GM18870 (cell line): ENCODE measurements around the gene FH.
A peak's percentile ranks its signal among the peaks of the same experiment; 100 is the strongest.

Experiments used
- ATAC-seq: cut with Tn5 transposase; IDR thresholded peaks from one replicate; pipeline ENCODE4 v1.9.1; 2021; ENCODE audit warnings: moderate library complexity; ENCODE audit not compliant: unreplicated experiment

The FH gene

DNA sequence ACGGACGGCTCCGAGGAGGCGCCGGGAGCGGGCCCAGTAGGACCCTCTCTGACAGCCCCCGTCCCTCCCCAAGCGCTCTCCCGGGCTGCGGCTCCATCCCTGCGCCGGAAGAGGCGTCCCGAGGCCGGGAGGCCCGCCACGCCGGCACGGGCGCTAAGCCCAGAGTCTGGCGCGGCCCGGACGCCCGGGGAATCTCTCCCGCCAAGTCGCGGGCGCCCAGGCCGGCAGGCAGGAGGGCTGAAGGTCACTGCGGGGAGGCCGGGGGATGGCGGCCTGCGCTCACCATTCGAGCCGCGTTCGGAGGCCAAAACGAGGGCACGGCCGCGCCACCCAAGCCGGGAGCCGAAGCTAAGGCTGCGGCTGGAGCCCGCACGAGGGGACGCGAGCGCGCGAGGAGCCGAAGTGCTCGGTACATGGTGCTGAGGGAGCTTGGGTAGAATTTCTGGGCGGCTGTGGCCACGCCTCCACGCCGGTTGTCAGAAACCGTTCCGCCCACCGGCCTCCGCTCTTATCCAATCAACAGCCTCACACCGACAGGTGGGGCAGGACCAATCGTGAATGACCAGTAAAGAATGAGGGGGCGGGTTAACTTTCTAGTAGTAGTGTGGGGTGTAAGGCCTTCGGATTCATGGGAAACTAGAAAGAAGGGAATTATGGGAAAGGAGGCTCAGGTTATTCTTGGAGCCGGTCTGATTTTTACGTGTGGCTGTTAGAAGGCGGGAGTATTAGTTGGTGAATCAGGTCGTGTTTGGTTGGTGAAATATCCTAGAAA is at the start of gene FH:
TSS of gene FH (minus strand) at position 448 of the 772 bp plus-strand sequence. CDS start at position 415, 33 bp downstream.
- ATAC-seq = peak; percentile 97

DNA sequence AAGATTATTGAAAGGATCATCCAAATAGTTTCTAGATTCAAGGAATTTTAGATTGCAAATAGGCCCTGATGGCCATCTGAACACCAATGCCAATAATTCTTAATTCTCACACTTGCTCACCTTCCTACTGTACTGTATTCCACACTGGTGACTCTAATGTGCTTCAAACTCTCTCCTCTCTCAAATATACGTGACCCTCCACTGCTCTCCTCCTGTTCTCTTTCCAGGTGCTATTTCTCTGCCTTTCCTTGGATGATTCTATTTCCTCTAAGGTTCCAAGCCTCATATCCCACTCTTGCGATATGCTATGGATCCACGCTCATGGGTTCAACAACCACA is 41.3 kb upstream of the FH start:
- no peak for ATAC-seq

DNA sequence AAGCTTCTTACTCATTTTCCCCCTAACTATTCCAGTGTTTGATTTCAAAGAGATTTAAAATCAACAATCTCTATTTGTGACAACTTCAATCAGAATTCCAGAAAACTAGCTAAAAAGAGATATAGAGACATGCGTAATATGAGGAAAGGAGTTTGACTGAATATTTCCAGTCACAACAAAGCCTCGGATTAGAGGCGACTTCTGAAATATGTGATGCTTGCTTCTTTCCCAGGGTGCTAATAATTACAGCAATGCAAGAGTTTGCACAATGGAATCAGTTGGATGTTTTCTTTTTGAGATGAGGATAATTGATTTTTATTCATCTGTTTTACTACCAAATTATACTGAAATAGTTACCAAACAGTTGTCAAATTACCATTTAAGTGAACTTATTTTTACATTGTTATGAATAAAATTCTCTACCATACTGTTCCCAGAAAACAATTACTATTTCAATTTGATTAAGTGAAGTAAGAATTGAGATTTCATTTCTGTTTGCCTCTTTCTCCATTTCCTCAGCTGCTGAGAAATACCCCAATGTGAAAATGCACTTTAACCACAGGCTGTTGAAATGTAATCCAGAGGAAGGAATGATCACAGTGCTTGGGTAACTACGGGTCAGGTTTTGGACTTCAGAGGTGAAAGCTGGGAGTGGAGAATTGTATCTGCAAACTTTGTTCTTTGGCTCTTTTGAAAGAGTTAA is 40.7 kb upstream of the FH start:
- ATAC-seq = no peak

DNA sequence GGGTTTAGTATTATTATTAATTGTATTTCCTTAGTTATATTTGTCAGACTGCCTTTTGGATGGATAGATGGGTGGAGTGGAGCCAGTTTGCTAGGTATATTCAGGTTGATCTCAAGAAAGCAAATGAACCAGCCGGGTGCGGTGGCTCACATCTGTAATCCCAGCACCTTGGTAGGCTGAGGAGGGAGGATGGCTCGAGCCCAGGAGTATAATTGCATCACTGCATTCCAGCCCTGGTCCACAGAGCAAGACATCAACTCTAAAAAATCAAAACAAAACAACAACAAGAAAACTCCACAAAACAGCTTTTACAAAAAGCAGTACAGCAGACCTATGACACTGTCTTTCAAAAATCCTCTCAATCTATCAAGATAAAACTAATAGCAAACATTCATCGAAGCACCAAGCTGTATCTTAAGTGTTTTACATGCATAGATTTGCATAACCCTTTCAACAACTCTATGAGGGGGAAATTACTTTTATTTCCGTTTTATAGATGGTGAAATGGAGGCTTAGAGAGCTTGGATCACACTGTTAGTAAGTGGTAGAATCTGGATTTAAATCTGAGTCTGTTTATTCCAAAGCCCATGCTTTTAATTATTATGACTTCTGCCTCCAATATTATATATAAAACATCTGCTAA is 38.1 kb upstream of the FH start:
- no peak for ATAC-seq

DNA sequence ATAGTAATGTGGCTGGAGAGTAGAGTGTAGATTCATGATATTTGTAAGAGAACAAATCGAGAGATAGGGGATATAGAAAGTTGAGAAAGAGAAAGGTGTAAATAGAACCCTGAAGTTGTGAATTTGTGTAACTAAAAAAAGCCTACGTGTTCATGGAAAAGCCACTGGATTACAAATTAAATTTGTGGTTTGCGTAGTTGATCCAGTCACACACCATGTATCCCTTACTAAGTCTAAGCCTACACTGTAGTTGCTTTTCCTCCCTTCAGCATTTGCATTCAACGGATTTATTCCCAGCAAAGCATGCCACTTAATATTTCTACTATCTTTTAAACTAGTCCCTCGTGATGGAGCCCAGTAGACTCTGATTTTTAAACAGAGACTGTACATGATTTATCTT is 37.5 kb upstream of the FH start:
- no peak for ATAC-seq

DNA sequence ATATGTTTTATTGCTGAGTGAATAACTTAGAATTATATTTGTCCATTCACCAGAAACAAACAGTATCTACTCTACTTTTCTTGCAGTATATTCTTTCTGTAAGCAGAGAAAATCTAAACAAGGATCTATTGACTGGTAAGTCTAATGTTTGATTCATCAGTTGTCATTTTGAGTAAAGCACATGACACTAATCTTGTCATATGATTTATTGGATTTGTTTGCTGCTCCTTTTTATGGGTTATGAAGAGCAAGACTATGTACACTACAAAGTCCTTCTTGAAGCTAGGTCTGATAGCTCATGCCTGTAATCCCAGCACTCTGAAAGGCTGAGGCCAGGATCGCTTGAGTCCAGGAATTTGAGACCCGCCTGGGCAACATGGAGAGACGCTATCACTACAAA is 36.0 kb upstream of the FH start:
- no peak for ATAC-seq

DNA sequence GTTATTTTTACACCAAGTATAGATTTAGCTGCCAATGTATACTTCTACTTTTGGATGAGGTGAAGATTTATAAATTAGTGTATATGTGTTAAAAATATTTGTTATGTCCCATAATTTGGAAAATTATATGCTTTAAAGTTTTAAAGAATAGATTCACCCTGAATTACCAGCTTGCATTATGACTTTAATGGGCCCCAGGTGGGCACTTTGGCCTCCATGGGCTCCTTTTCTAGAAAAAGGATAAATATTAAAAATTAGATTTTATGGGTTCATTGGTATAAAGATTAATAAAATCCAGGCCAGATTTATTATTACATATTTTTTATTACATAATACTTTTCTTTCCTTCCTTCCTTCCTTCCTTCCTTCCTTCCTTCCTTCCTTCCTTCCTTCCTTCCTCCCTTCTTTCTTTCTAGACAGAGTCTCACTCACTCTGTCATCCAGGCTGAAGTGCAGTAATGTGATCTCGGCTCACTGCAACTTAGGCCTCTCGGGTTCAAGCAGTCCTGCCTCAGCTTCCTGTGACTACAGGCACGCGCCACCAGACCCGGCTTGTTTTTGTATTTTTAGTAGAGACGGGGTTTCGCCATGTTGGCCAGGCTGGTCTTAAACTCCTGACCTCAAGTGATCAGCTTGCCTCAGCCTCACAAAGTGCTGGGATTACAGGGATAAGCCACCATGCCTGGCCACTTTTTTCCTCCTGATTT is 34.5 kb upstream of the FH start:
- ATAC-seq = no peak

DNA sequence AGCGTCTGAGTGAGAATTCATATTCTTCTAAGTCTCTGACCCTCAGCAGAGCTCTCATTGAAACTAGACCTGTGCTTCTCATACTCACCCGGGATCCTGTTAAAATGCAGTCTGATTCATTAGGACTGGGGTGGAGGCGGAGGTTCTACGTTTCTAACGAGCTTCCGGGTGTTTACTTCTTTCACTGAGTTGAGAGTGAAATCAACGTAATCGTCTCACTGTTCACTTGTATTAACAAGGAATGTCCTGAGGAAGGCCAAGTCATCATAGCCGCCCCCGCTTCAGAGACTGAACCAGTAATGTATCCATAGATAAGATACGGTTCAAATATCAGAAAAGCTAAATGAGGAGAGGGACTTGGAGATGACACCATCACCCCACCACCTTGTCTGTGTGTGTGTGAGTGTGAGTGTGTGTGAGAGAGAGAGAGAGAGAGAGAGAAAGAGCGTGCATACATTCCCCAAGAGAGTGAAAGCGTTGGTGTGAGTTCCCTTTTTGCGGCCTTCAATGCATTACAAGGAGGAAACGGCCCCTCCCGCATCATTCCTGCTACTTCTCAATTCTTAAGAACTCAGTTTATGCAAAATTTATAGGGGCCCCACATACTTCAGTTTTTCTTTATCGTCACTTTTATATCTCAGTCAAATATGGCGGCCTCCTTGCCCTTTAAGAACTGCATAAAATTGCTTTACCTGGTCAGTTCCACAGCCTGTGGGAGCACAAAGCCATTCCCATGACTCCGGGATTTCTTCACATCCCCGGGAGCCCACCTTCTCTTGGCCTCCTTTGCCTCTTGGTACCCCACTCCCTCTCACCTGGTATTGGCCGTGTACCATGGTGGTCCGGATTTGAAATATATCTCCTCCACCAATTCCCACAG is 32.4 kb upstream of the FH start:
- ATAC-seq = peak; percentile 79

DNA sequence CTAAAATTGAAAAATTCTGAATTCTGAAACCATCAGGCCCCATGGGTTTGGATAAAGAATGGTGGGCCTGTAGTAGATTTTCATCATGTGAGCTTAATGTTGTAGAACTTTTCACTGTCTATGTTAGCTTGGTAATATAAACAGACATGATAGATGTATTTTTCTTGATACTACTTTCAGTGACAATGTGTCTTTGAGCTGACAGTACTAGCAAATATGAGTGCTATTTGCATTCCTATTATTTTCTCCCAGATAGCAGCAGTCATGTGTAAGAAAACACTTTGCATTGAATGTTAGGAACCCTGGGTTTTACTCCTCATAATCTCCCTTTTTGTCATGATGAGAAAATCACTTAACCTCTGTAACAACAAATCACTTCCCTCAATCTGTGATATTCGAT is 30.8 kb upstream of the FH start:
- no peak for ATAC-seq

DNA sequence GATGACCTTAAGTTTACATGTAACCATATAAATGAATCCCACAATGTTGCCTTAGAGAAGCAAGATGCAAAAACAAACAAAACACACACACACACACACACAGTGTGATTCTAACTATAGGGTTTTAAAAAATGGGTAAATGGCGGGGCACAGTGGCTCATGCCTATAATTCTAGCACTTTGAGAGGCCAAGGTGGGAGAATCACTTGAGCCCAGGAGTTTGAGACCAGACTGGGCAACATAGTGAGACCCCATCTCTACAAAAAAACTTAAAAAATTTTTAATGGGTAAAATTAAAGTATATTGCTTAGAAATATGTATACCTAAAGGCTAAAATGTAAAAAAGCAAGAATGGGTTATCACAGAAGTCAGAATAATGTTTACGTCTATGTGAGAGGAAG is 28.5 kb upstream of the FH start:
- no peak for ATAC-seq

DNA sequence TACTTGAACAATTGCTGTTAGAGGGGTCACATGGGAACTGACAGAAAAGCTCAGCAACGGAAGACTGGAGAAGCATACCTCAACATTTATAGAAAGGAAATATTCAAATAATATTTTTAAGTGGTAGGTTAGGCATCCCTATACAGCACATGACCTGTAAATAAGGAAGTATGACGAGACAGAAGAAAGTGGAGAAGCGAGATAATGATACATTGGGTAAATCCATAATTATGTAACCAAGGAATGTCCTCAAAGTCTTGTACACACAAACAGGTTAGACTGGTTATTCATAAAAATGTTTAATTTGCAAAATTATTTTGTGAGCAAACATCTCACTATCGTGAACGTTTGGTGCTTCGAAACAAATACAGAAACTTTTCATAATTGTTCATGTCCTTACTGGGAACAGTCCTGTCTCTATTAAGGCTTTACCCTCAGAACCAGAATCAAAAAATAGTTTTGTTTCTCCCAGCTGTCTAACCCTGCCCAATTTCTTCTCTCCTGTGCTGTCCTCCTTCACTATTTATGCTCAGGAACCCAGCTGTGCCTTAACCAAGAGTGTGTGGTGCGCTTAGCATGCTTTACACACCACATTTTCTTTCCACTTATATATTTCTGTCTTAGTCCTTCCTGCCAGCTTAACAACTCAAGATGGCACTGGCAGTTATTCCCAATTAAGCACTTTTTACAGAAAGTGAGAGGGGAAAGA is 22.8 kb upstream of the FH start:
- no peak for ATAC-seq

DNA sequence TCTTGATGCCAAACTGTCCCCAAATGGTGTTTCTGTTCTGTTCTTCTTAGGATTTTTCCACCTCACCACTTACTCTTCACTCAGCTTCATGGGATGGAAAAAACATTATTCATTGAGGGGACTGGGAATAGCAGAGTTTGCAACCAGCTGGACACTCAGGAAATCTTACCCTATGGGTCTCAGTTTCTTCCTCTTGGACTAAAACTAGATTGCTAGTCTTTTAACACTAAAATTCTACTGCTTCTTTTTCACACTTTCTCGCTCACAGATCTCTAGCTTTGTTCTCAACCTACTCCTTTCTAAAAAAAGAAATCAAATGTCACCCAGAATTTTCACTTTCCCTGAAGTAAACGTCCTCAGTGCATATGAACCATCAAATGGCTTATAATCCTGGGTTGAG is 17.4 kb upstream of the FH start:
- ATAC-seq = no peak

DNA sequence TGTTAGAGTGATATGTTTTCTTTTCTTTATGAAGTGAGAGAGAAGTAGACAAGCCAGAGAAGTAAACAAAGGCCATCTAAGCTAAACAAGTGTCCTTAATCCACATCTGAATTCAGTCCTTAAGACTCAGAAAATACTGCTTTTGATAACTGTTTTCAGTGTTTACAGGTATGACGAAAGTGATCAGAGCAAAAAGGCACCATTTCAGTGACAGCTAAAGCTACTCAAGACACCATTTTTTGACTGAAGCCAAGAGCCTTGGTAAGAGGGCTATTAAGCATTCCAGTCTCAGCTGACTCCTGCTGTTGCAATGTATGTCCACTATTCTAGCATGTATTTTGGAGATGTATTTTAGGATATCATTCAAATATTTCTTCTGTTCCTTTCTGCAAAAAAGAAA is 16.7 kb upstream of the FH start:
- ATAC-seq = no peak

DNA sequence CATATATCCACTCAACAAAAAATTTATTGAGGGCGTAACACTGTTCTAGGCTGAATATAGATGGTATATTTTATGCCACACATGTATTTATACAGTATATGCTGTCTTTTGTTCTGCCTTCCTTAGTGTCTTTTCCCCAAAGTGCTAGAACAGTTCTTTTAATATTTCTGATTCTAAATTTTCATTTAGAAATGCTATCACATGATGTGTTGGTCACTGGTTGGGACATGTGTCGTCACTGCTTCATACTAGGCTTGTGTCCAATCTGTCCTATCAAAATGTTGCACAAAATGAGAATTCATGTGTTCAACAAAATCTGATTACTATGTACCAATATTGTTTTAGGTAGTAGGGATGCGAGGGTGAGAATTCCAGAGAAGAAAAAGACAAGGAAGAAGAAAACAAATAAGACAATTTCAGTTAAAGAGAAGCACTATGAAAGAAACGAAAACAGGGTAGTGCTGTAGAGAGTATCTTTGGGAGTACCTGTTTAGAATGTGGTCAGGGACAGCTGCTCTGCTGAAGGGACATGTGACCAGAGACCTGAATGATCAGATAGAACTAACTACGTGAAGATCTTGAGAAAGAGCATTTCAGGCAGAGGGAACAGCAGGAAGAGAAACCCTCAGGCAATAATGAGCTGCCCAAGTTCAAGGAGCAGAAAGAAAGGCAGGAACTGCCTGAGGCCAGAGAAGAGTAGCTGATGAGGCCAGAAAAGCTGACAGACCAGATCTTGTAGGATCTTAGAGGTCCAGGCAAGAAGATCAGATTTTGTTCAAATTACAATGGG is 14.0 kb upstream of the FH start:
- no peak for ATAC-seq

DNA sequence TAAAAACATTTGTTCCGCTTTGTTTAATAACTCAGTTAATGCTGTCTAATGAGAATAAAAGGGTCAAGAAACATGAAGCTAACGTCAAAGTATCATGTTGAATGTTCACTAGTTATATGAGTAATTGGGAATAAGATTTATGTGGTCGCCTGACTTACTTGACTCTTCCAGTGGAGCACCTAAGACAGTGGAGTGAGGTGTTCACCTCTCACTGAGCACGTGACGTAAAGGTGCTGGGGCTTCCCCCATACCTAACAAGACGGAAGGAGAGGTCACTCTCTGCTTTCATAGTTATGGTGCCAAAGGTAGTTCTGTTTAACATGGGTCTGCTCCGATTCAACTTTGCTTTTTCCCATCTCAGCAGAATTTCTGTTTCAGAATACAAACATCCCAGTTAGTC is 13.3 kb upstream of the FH start:
- peak; percentile 46 for ATAC-seq

DNA sequence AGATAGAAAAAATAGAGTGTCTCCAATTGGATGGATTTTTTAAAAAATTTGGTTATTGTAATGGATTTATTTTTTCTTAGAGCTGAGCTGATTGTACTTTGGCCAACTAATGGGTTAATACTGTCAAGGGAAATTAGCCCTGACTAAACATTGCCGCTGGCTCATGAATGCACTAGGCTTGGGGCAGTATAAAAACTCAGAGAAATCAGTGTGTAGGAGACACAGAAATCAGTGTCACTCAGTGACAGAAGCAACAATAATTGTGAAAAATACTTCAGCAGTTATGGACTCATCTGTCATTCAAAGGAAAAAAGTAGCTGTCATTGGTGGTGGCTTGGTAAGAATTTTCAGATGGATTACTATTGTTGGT is 12.6 kb upstream of the FH start, which contains the start of gene KMO:
TSS of gene KMO (plus strand) at position 217 of the 370 bp plus-strand sequence. CDS start at position 284, 67 bp downstream.
- peak; percentile 36 for ATAC-seq

DNA sequence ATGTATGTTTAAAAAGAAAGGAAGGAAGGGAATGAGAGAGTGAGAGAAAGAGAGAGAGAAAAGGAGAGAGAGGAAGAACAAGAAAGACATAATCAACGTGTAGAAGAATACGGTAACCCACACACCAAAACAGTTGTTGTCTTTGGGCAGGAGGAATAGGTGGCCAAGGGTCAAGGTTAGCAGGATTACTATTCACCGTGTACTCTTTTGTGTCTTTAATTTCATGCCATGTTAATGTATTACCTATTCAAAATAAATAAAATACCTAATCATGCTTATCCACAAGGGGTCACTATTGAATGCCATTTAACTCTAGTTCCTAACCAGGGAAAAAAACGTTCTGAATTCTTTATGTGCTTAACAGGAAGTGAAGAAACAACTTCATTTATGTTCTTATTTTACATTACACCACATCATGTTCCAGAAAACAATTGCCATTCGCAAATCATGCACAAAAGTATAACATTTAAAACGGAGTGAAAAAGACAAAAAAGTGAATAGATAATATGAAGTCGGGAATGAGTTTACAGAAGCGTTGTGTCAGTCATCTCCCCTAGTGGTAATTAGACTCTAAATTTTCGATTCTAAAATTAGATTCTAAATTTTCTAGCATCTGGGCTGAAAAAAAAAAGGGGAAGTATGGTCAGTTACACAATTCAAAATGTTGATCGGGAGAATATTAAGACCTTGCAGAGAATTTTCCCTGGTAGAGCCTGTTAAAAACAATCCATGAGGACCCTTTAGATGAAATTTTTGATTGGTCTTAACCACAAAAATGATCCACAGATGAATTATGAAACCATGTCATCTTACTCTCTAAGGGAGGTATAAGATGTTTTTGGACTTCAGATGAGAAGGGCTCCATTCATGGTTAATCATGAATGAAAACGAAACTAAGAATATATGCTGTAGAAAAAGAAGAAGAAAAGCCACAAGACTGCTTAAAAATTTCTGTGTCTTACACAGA is 11.9 kb upstream of the FH start:
- ATAC-seq = peak; percentile 69

DNA sequence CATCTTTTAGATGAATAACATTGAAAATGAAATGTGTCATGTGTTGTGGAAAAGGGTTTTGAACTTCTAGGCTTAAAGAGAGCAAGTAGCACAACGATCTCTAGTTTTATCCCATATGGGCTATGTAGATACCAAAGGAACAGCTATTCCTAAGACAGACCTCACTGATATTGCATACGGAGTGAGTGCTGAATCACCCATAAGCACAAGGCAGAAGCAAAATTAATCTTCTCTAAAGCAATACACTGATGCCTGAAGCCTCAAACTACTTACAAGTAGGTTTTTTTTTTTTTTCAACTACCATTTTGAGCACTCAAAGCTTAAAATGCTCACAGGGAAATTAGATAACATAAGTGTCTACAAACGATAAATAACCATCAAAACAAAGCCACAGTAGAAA is 7.6 kb upstream of the FH start:
- no peak for ATAC-seq
